Lower leg skin (tissue), 4 donors: ENCODE data around the gene ARNT2. TPM values are rescaled to one million over a fixed set of nuclear protein-coding genes. Genes with fewer than 3 reads are reported as not detected.
"Not testable (repeated sequence)": the region's sequence is repeated elsewhere in the genome, so short reads cannot be mapped to it uniquely, and the experiment has no call there.

ENCODE experiments used
- DNase-seq, 2 donors: peaks; one replicate each; pipeline ENCODE4 v3.0.0-alpha.2; 2019; ENCODE audit warnings: low spot score in 2 of 2
- H3K4me3 ChIP-seq: fragments of 200-600 bp; sonication (generic); 2 replicates; pipeline ENCODE4 v1.5.1; 2017; ENCODE audit warnings: mild to moderate bottlenecking, low read depth; ENCODE audit not compliant: poor library complexity, severe bottlenecking
- CTCF ChIP-seq, 3 donors: fragments of 450-650 bp; IDR thresholded peaks; one replicate each; pipeline ENCODE4 v1.5.1; 2016; ENCODE audit warnings: antibody characterized with exemption in 3 of 3, mild to moderate bottlenecking in 3 of 3, moderate library complexity in 2 of 3
- POLR2A ChIP-seq, 2 donors: fragments of 450-650 bp; IDR thresholded peaks; one replicate each; pipeline ENCODE4 v1.6.1; 2016 to 2017; ENCODE audit warnings: antibody characterized with exemption in 2 of 2, mild to moderate bottlenecking in 1 of 2, moderate library complexity in 1 of 2
- WGBS, 2 donors: methylation state at CpG; one replicate each; pipeline ENCODE4 v1.1.5; 2018; 5-methylcytosine and 5-hydroxymethylcytosine counted together
- intact Hi-C: fragments of 100-400 bp; cut with DNase I; formaldehyde crosslinking; loops from one replicate; pipeline ENCODE4 v1.15.0; 2023; ENCODE audit warnings: low total_unique reads
- microRNA-seq, 2 donors: library from miRNA; unstranded; fragments of <30 nt; microRNA quantifications; one replicate each; pipeline ENCODE4, GENCODE V29; 2016; ENCODE audit warnings: borderline replicate concordance in 2 of 2, borderline number of aligned reads in 1 of 2
- total RNA-seq, 4 donors: library from RNA; depleted of rRNA; stranded (reverse); fragments of >200 nt; gene quantifications; one replicate each; pipeline ENCODE4 v1.1.0, GENCODE V29; 2016

ARNT2 gene
- total RNA-seq, 4 donors from 2014 or later, result 1.7 to 8.7 (median 3.0) TPM

- TF ChIP-seq POLR2A (IDR thresholded peaks at IDR 0.05) (no peak), CTCF (IDR thresholded peaks at IDR 0.05) (no peak)
- 86 to 88% methylated on average over 3 of the region's 3 CpGs for WGBS, 2 donors
- no peak overlapping the region for H3K4me3 ChIP-seq
- intact Hi-C loops, result no loop called here
- no peak for DNase-seq
Measured at GRCh38 chr15:80640531-80641121, 236.4 kb downstream of the ARNT2 start.

- 64 to 67% methylated on average over 7 of the region's 7 CpGs for WGBS, 2 donors
- DNase-seq, result no peak
- TF ChIP-seq POLR2A (IDR thresholded peaks at IDR 0.05) (no peak), CTCF (IDR thresholded peaks at IDR 0.05) (no peak)
- H3K4me3 ChIP-seq, result no peak overlapping the region
- intact Hi-C loops, result no loop called here
Measured at GRCh38 chr15:80641384-80641783, 237.2 kb downstream of the ARNT2 start.

GRCh38 chr15:80643431-80643951, 239.3 kb downstream of the ARNT2 start:
- TF ChIP-seq CTCF (IDR thresholded peaks at IDR 0.05) (no peak), POLR2A (IDR thresholded peaks at IDR 0.05) (no peak)
- no peak overlapping the region for H3K4me3 ChIP-seq
- no peak for DNase-seq
- 70 to 82% methylated on average over 7 of the region's 7 CpGs for WGBS, 2 donors
- intact Hi-C loops, result no loop called here

GRCh38 chr15:80645494-80646065, 241.4 kb downstream of the ARNT2 start:
- intact Hi-C loops, result no loop called here
- no peak overlapping the region for H3K4me3 ChIP-seq
- TF ChIP-seq CTCF (IDR thresholded peaks at IDR 0.05), result no peak
- no peak for TF ChIP-seq POLR2A (IDR thresholded peaks at IDR 0.05)
- DNase-seq, result no peak
- WGBS, 2 donors, result 64 to 66% methylated on average over 4 of the region's 4 CpGs

GRCh38 chr15:80647424-80647823, 243.2 kb downstream of the ARNT2 start:
- 93 to 98% methylated on average over 21 to 28 of the region's 30 CpGs for WGBS, 2 donors
- intact Hi-C loops, DNase-seq, H3K4me3 ChIP-seq: not testable (repeated sequence)

Small RNA genes lying within 50 kb of the gene (microRNA-seq; reads per million reads assigned to microRNA genes)
- gene MIR5572, result 0 reads per million in 2 donors

Other genes starting within 250 kb of the ARNT2 start
- under 1 TPM; 0.04 to 0.56 (median 0.34) TPM for gene CTXND1, start 152.2 kb upstream of the ARNT2 start, total RNA-seq